Left ventricle myocardium inferior (tissue), 1 donor: ENCODE data around the gene ZDHHC21. TPM values are rescaled to one million over a fixed set of nuclear protein-coding genes. Genes with fewer than 3 reads are reported as not detected.

Experiments
- DNase-seq: peaks from one replicate; pipeline ENCODE4 v3.0.0-alpha.2; 2020
- H3K27ac ChIP-seq: fragments of 200-600 bp; replicated peaks from 2 replicates; pipeline ENCODE4 v1.8.0; 2021
- H3K27me3 ChIP-seq: fragments of 200-600 bp; 2 replicates; pipeline ENCODE4 v1.8.0; 2021; ENCODE audit warnings: low read depth
- H3K36me3 ChIP-seq: fragments of 200-600 bp; 2 replicates; pipeline ENCODE4 v1.8.0; 2021
- H3K4me1 ChIP-seq: fragments of 200-600 bp; 2 replicates; pipeline ENCODE4 v1.8.0; 2021
- H3K4me3 ChIP-seq: fragments of 200-600 bp; 2 replicates; pipeline ENCODE4 v1.8.0; 2021; ENCODE audit warnings: mild to moderate bottlenecking, moderate library complexity
- H3K9me3 ChIP-seq: fragments of 200-600 bp; replicated peaks from 2 replicates; pipeline ENCODE4 v1.8.0; 2021
- CTCF ChIP-seq: fragments of 200-600 bp; IDR thresholded peaks from 2 replicates; pipeline ENCODE4 v1.8.0; 2021; ENCODE audit warnings: antibody characterized with exemption, mild to moderate bottlenecking, borderline replicate concordance
- intact Hi-C: fragments of 100-400 bp; cut with micrococcal nuclease; formaldehyde crosslinking; loops from one replicate; pipeline ENCODE4 v1.11.0; 2022
- total RNA-seq: library from RNA; stranded (reverse); fragmentation: NEBNext Ultra II Directional; extraction: Animal tissue kit (Norgen Biotek cat#: 25700); gene quantifications from one replicate; pipeline ENCODE4 v1.2.1, GENCODE V29; 2021
- donor health status: DM: no; HTN: yes; CAD: no; lungs with severe emphysema.

Gene ZDHHC21
- total RNA-seq, 1 donor from 2014 or later = 7.9 TPM

- no peak for DNase-seq
- peaks cover 10% of the 10 kb centered on the region for H3K9me3 ChIP-seq
- H3K27me3 ChIP-seq = no peaks in the 10 kb centered on the region
- H3K4me3 ChIP-seq = no peak overlapping the region
- H3K4me1 ChIP-seq = no peaks in the 10 kb centered on the region
- TF ChIP-seq CTCF = no peak
- intact Hi-C loops = no loop called here
- H3K27ac ChIP-seq = no peak overlapping the region
- no peaks in the 10 kb centered on the region for H3K36me3 ChIP-seq
Observed at GRCh38 chr9:14584571-14584970, 108.7 kb downstream of the ZDHHC21 start.

GRCh38 chr9:14578030-14578429, 115.2 kb downstream of the ZDHHC21 start:
- no peak overlapping the region for H3K27ac ChIP-seq
- peaks cover 23% of the 10 kb centered on the region for H3K9me3 ChIP-seq
- intact Hi-C loops = no loop called here
- DNase-seq = no peak
- no peaks in the 10 kb centered on the region for H3K36me3 ChIP-seq
- TF ChIP-seq CTCF = no peak
- no peaks in the 10 kb centered on the region for H3K4me1 ChIP-seq
- no peak overlapping the region for H3K4me3 ChIP-seq
- H3K27me3 ChIP-seq = no peaks in the 10 kb centered on the region

GRCh38 chr9:14574173-14574572, 119.1 kb downstream of the ZDHHC21 start:
- Histone ChIP-seq H3K9me3 (peaks cover 19% of the 10 kb centered on the region), H3K36me3 (no peaks in the 10 kb centered on the region), H3K4me1 (no peaks in the 10 kb centered on the region), H3K27ac (no peak overlapping the region), H3K27me3 (no peaks in the 10 kb centered on the region), H3K4me3 (no peak overlapping the region)
- intact Hi-C loops = no loop called here
- TF ChIP-seq CTCF = no peak
- DNase-seq = no peak

GRCh38 chr9:14573319-14573718, 119.9 kb downstream of the ZDHHC21 start:
- H3K9me3 ChIP-seq = peaks cover 12% of the 10 kb centered on the region
- no peak for DNase-seq
- H3K4me3 ChIP-seq = no peak overlapping the region
- TF ChIP-seq CTCF = no peak
- H3K27ac ChIP-seq = no peak overlapping the region
- H3K27me3 ChIP-seq = no peaks in the 10 kb centered on the region
- H3K4me1 ChIP-seq = no peaks in the 10 kb centered on the region
- intact Hi-C loops = no loop called here
- H3K36me3 ChIP-seq = no peaks in the 10 kb centered on the region

- no peak for DNase-seq
- Histone ChIP-seq H3K4me1 (no peaks in the 10 kb centered on the region), H3K4me3 (no peak overlapping the region), H3K9me3 (no peaks in the 10 kb centered on the region), H3K27me3 (no peaks in the 10 kb centered on the region), H3K36me3 (no peaks in the 10 kb centered on the region), H3K27ac (no peak overlapping the region)
- intact Hi-C loops = no loop called here
- TF ChIP-seq CTCF = no peak
Observed at GRCh38 chr9:14565352-14566016, 127.7 kb downstream of the ZDHHC21 start.
